ENCODE results near the gene DNAH17. TPM values are rescaled to one million over a fixed set of nuclear protein-coding genes. Genes with fewer than 3 reads are reported as not detected.

The DNAH17 gene
- total and polyA plus RNA-seq, 2 donors (not counting 3 experiments of a cell fraction or from before 2014, with no cell fraction given) = not detected

- TF ChIP-seq JUN (IDR thresholded peaks at IDR 0.05; ENCODE audit: borderline replicate concordance, insufficient read depth, insufficient read length, low read depth) (no peak), CTCF (IDR thresholded peaks at IDR 0.05; ENCODE audit: extremely low read depth in 1 of 2, insufficient read depth in 1 of 2, low read depth in 1 of 2, low read length in 2 of 2) (no peak), GATA2 (IDR thresholded peaks at IDR 0.05; ENCODE audit: insufficient read depth, insufficient read length, low read depth, low read length) (no peak), EZH2 (IDR thresholded peaks at IDR 0.05; ENCODE audit: borderline replicate concordance, low read depth, low read length, severe bottlenecking) (no peak), POLR2AphosphoS5 (IDR thresholded peaks at IDR 0.05; ENCODE audit: insufficient read depth, low read depth, low read length) (no peak), FOS (IDR thresholded peaks at IDR 0.05; ENCODE audit: borderline replicate concordance, insufficient read depth, low read length) (no peak), POLR2A (IDR thresholded peaks at IDR 0.05; ENCODE audit: low read depth, low read length) (no peak), MYC (IDR thresholded peaks at IDR 0.05; ENCODE audit: low read depth, low read length) (no peak)
- TF ChIP-seq, protein P1, sequence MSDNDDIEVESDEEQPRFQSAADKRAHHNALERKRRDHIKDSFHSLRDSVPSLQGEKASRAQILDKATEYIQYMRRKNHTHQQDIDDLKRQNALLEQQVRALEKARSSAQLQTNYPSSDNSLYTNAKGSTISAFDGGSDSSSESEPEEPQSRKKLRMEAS (IDR thresholded peaks at IDR 0.05; ENCODE audit: insufficient read depth, insufficient read length) = no peak
- no peaks in the 10 kb centered on the region for H4K20me1 ChIP-seq (replicated peaks; ENCODE audit: control insufficient read depth, extremely low read depth, insufficient read depth, low read length)
- H2AFZ ChIP-seq (ENCODE audit: low read depth, low read length) = no peak overlapping the region
- H3K9me3 ChIP-seq (replicated peaks; ENCODE audit: control insufficient read depth, insufficient read depth, low read length) = no peaks in the 10 kb centered on the region
- dilution Hi-C loops (cut with MboI; ENCODE audit: extremely low pct_ligation_motif_present, low sequenced_read_pairs) = no loop called here
- FAIRE-seq (no peak), DNase-seq (ENCODE audit: low read depth, low spot score) (no peak)
- BruUV-seq (replicated peaks) = no TSS peak
- H3K27ac ChIP-seq (ENCODE audit: insufficient read depth, low read depth, low read length) = no peak overlapping the region
- H3K27me3 ChIP-seq (ENCODE audit: control insufficient read depth in 2 of 2, insufficient read depth in 2 of 2, low read length in 2 of 2) = no peaks in the 10 kb centered on the region
- no peak overlapping the region for H3K4me3 ChIP-seq (replicated peaks in 1 of 3; ENCODE audit: insufficient read depth in 1 of 3, low read depth in 1 of 3, low read length in 3 of 3)
- H3K9ac ChIP-seq (replicated peaks; ENCODE audit: extremely low read depth, insufficient read depth, low read length) = no peak overlapping the region
- ChIA-PET CTCF (interaction anchor here (1.0 kb wide), 1 partner anchor 31 kb away, joined by 3 read pairs; no protein-coding TSS in a partner anchor), POLR2A (no interaction called here)
- no peaks in the 10 kb centered on the region for H3K36me3 ChIP-seq (ENCODE audit: control insufficient read depth in 2 of 2, extremely low read depth in 1 of 2, insufficient read depth in 2 of 2, low read length in 2 of 2)
- no peaks in the 10 kb centered on the region for H3K79me2 ChIP-seq (ENCODE audit: control insufficient read depth, insufficient read depth, low read length)
- intact Hi-C loops (cut with micrococcal nuclease) = no loop called here
- no peaks in the 10 kb centered on the region for H3K4me1 ChIP-seq (ENCODE audit: control insufficient read depth, extremely low read depth, insufficient read depth, low read length)
- no peak overlapping the region for H3K4me2 ChIP-seq (ENCODE audit: insufficient read depth, low read length)
- H3K9me1 ChIP-seq (replicated peaks; ENCODE audit: control insufficient read depth, extremely low read depth, insufficient read depth, low read length) = no peaks in the 10 kb centered on the region
These were observed 59.8 kb downstream of the DNAH17 start for GRCh38 chr17:78517421-78517820.

All from endothelial cell of umbilical vein (primary cell).